Fibroblast of upper back skin (primary cell): ENCODE data around the gene OR2V2.
"Not testable (repeated sequence)": the region's sequence is repeated elsewhere in the genome, so short reads cannot be mapped to it uniquely, and the experiment has no call there.

Source experiments
- DNase-seq: peaks from one replicate; pipeline ENCODE4 v3.0.0-alpha.2; 2013

OR2V2 gene

GRCh38 chr5:181170996-181171395, 23.6 kb downstream of the OR2V2 start:
- DNase-seq: peak; percentile 30

GRCh38 chr5:181171782-181172181, 24.4 kb downstream of the OR2V2 start:
- no peak for DNase-seq

DNA sequence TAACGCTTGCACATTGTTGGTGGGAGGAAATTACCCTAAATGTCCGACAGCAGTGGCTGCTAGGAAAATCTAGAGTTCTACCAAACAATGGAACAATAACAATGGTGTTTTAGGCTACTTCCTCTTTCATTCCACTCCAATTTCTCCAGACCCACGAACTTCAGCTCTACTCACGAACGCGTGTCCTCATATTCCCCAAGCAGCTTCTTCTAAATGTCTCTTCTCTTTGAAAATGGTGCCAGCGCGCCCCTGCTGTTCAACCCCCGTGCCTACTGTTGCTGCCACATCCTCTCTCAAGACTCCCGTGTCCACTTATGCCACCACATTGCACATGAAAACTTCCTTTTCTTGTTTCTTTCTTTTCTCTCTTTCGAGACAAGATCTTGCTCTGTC, 25.6 kb downstream of the OR2V2 start:
- DNase-seq: no peak

DNA sequence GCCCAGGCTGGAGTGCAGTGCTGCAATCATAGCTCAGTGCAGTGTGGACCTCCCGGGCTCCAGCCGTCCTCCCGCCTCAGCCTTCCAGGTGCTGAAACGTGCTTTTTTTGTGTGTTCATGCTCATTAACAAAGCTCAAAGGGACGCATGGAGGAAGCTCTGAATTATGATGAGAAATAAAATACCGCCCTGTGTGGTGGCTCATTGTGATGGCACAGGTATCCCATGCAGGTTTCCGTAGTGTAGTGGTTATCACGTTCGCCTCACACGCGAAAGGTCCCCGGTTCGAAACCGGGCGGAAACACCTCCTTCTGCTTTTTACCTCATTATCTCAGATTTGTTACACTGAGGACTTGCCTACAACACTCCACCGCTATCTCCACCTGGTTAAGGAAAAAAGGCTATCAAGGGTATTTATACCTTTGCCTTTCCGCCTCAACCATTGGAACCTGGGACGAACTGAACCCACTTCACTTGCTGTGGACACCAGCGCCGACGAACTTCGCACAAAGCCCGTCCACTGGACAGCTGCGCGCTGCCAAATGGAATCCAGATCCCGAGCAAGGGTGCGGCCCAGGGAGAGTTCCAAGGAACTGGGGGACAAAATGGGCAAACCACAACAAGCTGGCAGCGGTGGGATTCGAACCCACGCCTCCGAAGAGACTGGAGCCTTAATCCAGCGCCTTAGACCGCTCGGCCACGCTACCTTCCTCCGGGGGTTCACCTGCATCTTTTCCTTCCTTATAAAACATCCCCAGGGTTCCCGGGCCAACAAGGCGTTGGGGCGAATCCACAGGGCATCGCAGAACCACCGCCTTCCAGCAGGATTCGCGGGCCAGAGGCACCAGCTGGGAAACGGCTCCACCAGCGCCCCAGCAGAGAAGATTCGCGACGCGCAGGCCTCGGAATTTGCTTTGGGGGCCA, 26.3 kb downstream of the OR2V2 start:
- DNase-seq: peak; percentile 57

- no peak for DNase-seq
Measured at GRCh38 chr5:181176254-181176952, 29.0 kb downstream of the OR2V2 start.

GRCh38 chr5:181177559-181177958, 30.2 kb downstream of the OR2V2 start:
- not testable (repeated sequence) for DNase-seq

GRCh38 chr5:181181650-181182565, 34.5 kb downstream of the OR2V2 start:
- peak; percentile 70 for DNase-seq

- no peak for DNase-seq
Measured at GRCh38 chr5:181182651-181183050, 35.3 kb downstream of the OR2V2 start.

- no peak for DNase-seq
Measured at GRCh38 chr5:181184845-181185216, 37.4 kb downstream of the OR2V2 start.

GRCh38 chr5:181185560-181185959, 38.2 kb downstream of the OR2V2 start:
- DNase-seq: no peak

GRCh38 chr5:181186022-181186421, 38.6 kb downstream of the OR2V2 start:
- DNase-seq: no peak

DNA sequence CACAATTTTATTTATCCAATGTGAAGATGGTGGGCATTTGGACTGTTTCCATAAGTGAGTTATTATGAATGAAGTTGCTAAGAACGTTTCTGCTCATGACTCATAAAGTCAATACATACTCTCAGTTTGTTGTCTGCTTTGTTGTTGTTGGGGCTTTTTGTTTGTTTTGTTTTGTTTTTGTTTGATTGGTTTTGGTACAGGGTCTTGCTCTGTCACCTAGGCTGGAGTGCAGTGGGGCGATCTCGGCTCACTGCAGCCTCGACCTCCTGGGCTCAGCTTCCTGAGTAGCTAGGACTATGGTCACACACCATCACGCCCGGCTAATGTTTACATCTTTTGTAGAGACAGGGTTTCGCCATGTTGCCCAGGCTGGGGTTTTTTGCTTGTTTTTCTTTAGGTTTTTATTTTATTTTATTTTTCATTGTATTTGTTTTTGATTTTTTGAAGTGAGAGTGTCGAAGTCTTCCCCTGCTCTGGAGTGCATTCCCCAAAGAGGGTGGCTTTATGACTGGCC, 39.7 kb downstream of the OR2V2 start:
- no peak for DNase-seq

- DNase-seq: peak; percentile 84
Measured at GRCh38 chr5:181187500-181188213, 40.3 kb downstream of the OR2V2 start.

GRCh38 chr5:181188700-181189362, 41.4 kb downstream of the OR2V2 start:
- peak; percentile 75 for DNase-seq

DNA sequence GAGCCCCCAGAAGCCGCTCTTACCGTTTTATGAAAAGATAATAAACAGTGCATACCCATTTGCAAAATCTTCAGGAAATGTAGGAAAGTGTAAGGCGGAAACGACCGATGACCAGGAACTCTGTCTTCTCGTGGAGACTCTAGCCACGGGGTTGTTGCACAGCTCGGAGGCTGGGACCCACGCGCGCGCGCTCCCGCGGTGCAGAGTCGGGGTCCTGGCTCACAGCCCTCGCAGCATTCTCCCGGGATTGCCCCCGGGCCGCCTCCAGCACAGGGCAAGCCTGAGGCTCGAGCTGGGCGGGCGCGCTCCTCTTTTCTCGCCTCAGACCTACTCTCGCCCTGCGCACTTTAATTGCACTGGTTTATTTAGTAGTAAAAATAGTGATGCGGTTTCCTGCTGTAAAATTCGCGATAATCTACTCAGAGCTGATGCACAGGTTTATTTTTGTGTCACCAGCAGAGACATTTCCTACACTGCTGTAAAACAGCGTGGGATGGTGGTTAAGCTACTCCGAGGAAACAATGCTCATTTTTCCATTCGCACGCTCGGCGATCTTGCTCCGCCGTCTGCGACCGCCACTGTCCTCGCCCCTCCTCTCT, 42.1 kb downstream of the OR2V2 start:
- DNase-seq: no peak

- DNase-seq: no peak
Measured at GRCh38 chr5:181189962-181190710, 42.8 kb downstream of the OR2V2 start.

DNA sequence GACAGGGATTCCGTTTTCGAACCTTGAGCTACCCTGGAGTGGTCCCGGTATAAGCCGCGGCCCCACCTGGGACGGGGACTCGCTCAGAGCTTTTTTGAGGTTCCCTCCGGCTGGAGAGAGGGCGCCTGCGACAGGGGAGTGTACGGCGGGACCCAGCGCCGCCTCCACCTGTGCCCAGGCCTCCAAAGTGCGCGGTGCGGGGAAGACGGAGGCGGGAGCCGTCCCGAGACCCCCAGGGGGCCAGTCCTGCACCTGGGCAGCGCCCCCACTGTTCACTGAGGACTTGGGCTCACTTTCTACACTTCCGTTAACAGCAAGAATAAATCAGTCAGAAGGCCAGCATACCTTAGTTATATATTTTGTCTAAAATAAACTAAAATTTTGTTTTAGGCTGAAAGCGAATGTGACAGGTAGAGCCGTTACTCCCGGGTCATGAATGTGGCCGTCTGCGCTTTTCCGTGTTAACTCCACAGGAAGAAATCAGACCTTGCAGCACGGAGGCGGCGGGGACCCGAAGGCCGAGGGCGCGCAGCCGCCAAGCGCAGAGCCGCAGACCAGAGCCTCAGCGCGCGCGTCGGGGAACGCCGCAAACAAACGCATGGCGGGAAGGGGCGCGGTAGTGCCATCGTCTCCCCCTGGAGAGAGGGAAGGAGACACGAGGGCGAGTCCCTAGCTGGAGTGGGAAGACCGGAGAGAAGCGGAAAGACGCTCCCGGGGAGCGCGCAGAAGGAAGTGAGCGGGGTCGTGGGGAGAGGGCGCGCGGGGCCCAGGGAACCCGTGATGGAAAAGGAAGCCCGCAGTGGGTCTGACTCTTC, 43.5 kb downstream of the OR2V2 start:
- DNase-seq: no peak

DNA sequence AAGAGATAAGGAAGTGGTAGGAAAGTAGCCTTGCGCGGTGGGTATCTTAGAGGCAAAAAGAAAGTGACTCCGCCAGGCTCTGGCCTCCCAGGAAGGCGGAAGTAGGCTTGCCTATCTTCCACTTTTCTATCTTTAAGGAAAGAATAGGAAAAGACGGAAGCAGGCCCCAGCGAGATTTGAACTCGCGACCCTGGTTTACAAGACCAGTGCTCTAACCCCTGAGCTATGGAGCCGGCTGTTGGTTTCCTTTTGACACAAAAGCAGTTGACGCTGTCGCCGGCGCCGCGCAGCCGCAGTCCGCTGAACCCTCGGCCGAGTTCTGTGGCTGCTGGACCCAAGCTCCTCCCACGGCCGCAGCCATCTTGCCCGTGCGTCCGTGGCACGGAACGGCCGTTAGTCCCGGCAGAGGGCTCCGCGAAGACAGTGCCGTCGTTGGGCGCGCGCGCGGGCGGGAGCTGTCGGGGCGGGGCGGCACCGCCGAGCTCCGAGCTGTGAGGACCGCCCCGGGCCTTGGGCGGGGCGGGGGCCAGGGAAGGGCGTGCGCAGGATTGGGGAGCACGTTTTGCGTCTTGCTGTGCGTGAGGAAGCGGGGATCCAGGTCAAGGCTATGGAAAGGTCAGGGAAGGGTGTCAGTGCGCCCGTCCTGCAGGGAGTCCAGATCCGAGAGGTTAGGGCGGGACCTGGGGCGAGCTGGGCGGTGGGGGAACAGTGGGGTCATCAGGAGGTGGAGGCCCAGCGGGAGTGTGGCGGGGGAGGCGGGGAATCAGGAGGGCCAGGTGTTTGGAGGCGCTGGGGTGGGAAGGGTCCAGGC, 44.3 kb downstream of the OR2V2 start:
- DNase-seq: peak; percentile 95
